Smooth muscle cell (in vitro differentiated cells): ENCODE results near the gene FARP1. TPM values are rescaled to one million over a fixed set of nuclear protein-coding genes. Genes with fewer than 3 reads are reported as not detected.

Experiments
- DNase-seq: peaks from one replicate; lab custom pipeline; 2025; ENCODE audit not compliant: unreplicated experiment; lab: John Stamatoyannopoulos, UW
- H2AFZ ChIP-seq: fragments of 200-600 bp; sonication (generic); 2 replicates; pipeline ENCODE4 v1.6.0; 2016; ENCODE audit warnings: antibody characterized with exemption, low read depth, mild to moderate bottlenecking
- H3F3A ChIP-seq: fragments of 200-600 bp; sonication (generic); 2 replicates; pipeline ENCODE4 v1.6.0; 2017; ENCODE audit warnings: antibody characterized with exemption, low read depth
- H3K27ac ChIP-seq: fragments of 200-600 bp; sonication (generic); 2 replicates; pipeline ENCODE4 v1.5.1; 2016; ENCODE audit warnings: low read depth, mild to moderate bottlenecking
- H3K27me3 ChIP-seq: fragments of 200-600 bp; sonication (generic); 2 replicates; pipeline ENCODE4 v1.6.1; 2016; ENCODE audit warnings: low read depth, mild to moderate bottlenecking
- H3K36me3 ChIP-seq: fragments of 200-600 bp; sonication (generic); 2 replicates; pipeline ENCODE4 v1.5.1; 2016; ENCODE audit warnings: low read depth
- H3K4me1 ChIP-seq: fragments of 200-600 bp; sonication (generic); 2 replicates; pipeline ENCODE4 v1.5.1; 2016; ENCODE audit warnings: low read depth
- H3K4me2 ChIP-seq: fragments of 200-600 bp; sonication (generic); 2 replicates; pipeline ENCODE4 v1.6.0; 2016; ENCODE audit warnings: mild to moderate bottlenecking
- H3K4me3 ChIP-seq: fragments of 200-600 bp; sonication (generic); 2 replicates; pipeline ENCODE4 v1.5.1; 2016; ENCODE audit warnings: mild to moderate bottlenecking
- H3K79me2 ChIP-seq: fragments of 200-600 bp; sonication (generic); 2 replicates; pipeline ENCODE4 v1.6.0; 2016; ENCODE audit warnings: low read depth, mild to moderate bottlenecking
- H3K9ac ChIP-seq: fragments of 200-600 bp; sonication (generic); 2 replicates; pipeline ENCODE4 v1.6.0; 2016; ENCODE audit warnings: low read depth
- H3K9me3 ChIP-seq: fragments of 200-600 bp; sonication (generic); replicated peaks from 2 replicates; pipeline ENCODE4 v1.5.1; 2016; ENCODE audit warnings: low read depth
- H4K20me1 ChIP-seq: fragments of 200-600 bp; sonication (generic); 2 replicates; pipeline ENCODE4 v1.6.0; 2016; ENCODE audit warnings: low read depth
- CTCF ChIP-seq: fragments of 200-600 bp; sonication (generic); IDR thresholded peaks from 2 replicates; pipeline ENCODE4 v1.5.1; 2017; ENCODE audit warnings: borderline replicate concordance, mild to moderate bottlenecking, antibody characterized with exemption; ENCODE audit not compliant: insufficient read depth, poor library complexity, severe bottlenecking
- WGBS: methylation state at CpG from one replicate; pipeline ENCODE4 v1.1.7; 2016; ENCODE audit warnings: low lambda C conversion rate; 5-methylcytosine and 5-hydroxymethylcytosine counted together
- polyA plus RNA-seq: library from polyadenylated mRNA; unstranded; fragments of >200 nt; fragmentation: Nextera tagmentation; extraction: Ambion mirVana; gene quantifications from 2 replicates; pipeline ENCODE4 v1.2.1, GENCODE V29; 2016
- total RNA-seq: library from RNA; depleted of rRNA; stranded (reverse); fragments of >200 nt; gene quantifications from 2 replicates; pipeline ENCODE4 v1.2.3, GENCODE V29; 2014

FARP1 gene
- total and polyA plus RNA-seq, 2 experiments from 2014 or later: 59.4 to 104 TPM

- H4K20me1 ChIP-seq: no peaks in the 10 kb centered on the region
- WGBS: 92% methylated on average over 26 of the region's 37 CpGs
- H3K9ac ChIP-seq: no peak overlapping the region
- H3K4me2 ChIP-seq: no peak overlapping the region
- no peaks in the 10 kb centered on the region for H3K79me2 ChIP-seq
- H3K9me3 ChIP-seq: no peaks in the 10 kb centered on the region
- no peaks in the 10 kb centered on the region for H3K4me1 ChIP-seq
- DNase-seq: no peak
- H3K4me3 ChIP-seq: no peak overlapping the region
- H3K36me3 ChIP-seq: peaks cover 6% of the 10 kb centered on the region
- no peak overlapping the region for H2AFZ ChIP-seq
- H3K27me3 ChIP-seq: no peaks in the 10 kb centered on the region
- no peak overlapping the region for H3K27ac ChIP-seq
- no peak for TF ChIP-seq CTCF
- no peaks in the 10 kb centered on the region for H3F3A ChIP-seq
Observed at GRCh38 chr13:98394820-98395510, 252.1 kb downstream of the FARP1 start.

GRCh38 chr13:98396071-98396710, 253.3 kb downstream of the FARP1 start:
- TF ChIP-seq CTCF: no peak
- no peaks in the 10 kb centered on the region for H4K20me1 ChIP-seq
- no peaks in the 10 kb centered on the region for H3K4me1 ChIP-seq
- H3K4me2 ChIP-seq: no peak overlapping the region
- no peaks in the 10 kb centered on the region for H3F3A ChIP-seq
- H2AFZ ChIP-seq: no peak overlapping the region
- H3K27ac ChIP-seq: no peak overlapping the region
- no peaks in the 10 kb centered on the region for H3K27me3 ChIP-seq
- no peak overlapping the region for H3K4me3 ChIP-seq
- H3K36me3 ChIP-seq: no peaks in the 10 kb centered on the region
- H3K79me2 ChIP-seq: no peaks in the 10 kb centered on the region
- no peak overlapping the region for H3K9ac ChIP-seq
- H3K9me3 ChIP-seq: no peaks in the 10 kb centered on the region
- 92% methylated on average over 16 of the region's 16 CpGs for WGBS
- DNase-seq: no peak

GRCh38 chr13:98397221-98397620, 254.3 kb downstream of the FARP1 start:
- no peaks in the 10 kb centered on the region for H3K36me3 ChIP-seq
- no peak overlapping the region for H3K4me3 ChIP-seq
- H3K27me3 ChIP-seq: no peaks in the 10 kb centered on the region
- no peak for DNase-seq
- H3K9ac ChIP-seq: no peak overlapping the region
- no peaks in the 10 kb centered on the region for H3K4me1 ChIP-seq
- 87% methylated on average over 1 of the region's 1 CpG for WGBS
- no peak overlapping the region for H2AFZ ChIP-seq
- H3K79me2 ChIP-seq: no peaks in the 10 kb centered on the region
- no peaks in the 10 kb centered on the region for H3K9me3 ChIP-seq
- no peak overlapping the region for H3K4me2 ChIP-seq
- H4K20me1 ChIP-seq: no peaks in the 10 kb centered on the region
- H3K27ac ChIP-seq: no peak overlapping the region
- H3F3A ChIP-seq: no peaks in the 10 kb centered on the region
- no peak for TF ChIP-seq CTCF
